Fibroblast of skin of abdomen (primary cell): ENCODE data around the gene KLK13.

Experiments
- DNase-seq: peaks from one replicate; pipeline ENCODE4 v3.0.0-alpha.2; 2013

KLK13 gene

DNA sequence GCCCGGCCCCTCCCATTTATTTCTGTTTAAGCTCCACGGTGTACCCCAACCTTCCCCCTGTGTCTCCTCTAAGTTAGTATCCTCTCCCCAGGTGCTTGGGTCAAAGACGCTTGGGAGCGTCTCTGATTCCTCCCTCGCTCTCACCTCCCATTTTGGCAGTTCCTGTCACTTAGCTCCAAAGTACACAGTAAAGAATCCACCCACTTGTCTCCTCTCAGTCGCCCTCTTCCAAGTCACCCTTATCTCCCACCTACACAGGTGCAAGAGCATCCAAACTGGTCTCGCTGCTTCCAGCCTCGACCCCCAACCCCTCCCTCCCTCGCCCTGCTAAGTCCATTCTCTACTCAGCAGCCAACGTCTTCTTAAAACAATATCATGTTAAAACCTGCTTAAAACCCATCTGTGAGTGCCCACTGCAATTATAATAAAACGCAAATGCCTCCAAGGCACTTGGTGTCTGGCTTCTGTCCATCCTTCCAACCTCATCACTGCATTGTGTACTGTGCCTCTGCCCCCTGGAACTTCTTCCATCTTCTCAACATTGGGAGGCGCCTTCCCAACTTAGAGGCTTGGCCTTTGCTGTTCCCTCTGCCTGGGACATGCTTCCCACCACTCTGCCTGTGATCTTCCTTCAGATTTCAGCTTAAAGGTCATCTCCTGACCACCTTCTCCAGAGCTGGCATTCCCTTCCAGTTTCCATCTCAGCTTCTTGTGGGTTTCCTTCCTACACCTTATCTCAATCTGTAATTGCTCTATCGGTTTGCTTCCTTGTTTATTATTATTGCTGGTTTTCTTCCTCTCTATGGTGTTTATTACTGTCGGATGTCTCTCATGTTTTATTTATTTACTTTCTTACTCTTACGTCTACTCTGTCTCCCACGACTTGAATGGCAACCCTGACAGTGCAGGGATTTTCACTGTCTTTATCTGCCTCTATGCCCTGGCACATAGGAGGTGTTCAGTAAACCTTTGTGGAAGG lies 27.3 kb upstream of the KLK13 start:
- DNase-seq = no peak

DNA sequence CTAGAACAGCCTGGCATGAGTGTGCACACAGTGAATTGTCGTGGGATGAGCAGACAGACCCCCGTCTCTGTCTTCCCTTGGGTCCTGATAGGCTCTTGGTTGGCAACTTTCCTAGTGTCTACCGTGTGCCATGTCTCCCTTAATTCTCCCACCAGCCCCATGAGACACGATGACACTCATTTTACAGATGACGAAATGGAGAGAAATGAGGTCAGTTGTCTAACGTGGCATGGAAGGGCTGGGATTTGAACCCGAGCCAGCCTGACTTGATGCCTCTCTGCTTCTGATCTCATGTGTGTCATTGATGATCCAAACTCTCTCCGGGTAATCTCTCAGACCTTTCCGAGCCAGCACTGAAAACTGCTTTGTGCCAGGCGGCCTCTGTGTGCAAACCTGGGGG lies 26.2 kb upstream of the KLK13 start:
- DNase-seq = no peak

DNA sequence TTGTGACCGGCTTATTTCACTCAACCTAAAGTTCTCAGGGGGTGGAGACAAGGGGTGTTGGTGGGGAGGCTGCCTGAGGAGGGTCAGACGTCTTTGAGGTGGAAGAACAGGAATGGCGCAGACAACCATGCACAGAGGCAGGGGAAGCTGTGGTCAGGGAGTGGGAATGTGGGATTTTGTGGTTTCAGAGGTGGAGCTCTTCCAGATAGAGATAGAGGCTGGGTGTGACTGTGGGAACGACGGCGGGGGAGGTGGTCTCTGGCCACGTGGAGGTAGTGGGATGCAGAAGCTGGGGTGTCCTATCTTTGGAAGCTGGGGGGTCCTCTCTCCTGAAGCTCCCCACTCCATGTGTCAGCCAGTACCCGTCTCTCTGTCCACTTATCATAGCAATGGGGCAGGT lies 25.6 kb upstream of the KLK13 start:
- DNase-seq = no peak

DNA sequence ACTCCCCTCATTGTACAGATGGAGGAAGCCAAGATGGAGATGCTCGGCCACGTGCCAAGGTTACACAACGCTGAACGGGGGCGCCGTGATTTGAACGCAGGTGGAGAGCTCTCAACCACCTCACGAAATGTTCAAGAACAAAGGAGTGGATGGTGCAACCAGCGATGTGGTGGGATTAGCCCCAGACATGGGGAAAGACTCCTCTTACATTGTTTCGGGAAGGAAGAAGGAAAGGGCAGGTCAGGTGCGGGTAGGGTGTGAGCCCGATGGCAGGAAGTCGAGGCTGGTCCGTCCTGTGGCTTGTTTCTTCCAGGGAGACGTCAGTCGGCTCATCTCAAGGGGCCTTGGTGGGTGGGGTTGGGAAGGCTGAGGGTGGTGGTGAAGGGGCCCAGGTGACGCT lies 24.9 kb upstream of the KLK13 start:
- no peak for DNase-seq

DNA sequence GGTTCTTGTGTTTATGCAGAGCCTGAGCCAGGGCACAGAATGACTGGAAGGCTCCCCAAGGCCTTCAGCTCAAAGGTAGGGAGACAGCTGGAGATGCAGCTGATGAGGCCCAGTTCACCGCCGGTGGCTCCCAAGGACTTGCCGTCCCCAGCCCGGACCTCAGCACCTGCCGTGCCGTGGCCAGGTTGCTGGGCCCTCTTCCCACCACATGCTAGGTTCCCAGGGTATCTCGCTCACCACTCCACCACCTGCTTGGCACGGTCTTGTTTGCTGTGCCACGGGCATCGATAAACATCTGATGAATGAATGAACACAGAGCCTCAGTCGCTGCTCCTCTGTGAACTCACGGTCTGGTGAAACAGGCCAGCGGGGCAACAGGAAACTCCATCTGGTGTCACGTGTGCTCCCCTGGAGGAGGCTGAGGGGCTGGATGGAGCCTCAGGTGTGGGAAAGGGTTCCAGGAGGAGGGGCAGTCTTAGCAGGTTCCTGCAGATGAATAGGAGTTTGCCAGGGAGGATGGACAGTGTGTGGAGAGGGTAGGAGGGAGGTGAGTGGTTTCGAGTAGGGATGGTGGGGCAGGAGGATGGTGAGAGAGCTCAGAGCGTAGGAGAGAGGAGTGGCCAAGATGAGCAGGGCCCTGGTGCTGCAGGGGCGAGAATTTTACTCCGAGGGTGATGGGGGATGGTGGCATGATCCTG lies 21.4 kb upstream of the KLK13 start:
- no peak for DNase-seq

DNA sequence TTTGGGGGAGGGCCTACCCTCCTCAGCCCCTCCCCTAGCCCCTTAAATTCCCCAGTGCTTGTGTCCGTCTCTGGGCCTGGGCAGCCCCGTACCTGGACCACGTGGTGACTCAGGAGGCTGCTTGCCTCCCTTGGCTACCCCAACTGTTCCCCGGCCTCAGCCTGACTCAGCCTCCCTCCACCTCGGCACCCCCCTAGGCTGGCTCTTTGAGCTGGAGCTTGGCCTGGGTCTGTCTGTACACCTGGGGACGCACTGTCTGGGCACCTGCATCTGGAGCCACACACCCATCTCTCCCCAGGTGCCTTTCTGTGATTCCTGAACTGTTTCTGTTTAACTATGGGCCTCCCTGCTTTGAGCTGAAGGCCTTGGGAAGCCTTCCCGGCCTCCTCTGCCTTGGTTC lies 19.6 kb upstream of the KLK13 start:
- no peak for DNase-seq

DNA sequence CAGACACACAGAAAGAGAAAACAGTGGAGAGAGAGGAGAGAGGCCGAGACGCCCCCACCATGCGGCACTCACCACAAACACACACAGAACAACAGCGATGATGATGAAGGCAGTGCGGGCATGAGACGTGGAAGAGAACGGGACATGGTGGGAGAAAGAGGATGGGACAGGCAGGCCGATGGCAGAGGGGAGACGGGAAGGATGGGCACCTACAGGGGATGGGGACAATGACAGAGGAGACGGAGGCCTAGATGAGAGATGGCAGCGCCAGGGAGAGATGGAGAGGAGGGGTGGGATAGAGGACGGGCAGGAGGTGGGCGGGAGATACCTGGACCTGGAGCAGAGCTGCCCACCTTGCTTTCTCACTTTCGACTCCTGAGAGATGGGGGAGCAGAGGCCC lies 18.9 kb upstream of the KLK13 start:
- DNase-seq = no peak

DNA sequence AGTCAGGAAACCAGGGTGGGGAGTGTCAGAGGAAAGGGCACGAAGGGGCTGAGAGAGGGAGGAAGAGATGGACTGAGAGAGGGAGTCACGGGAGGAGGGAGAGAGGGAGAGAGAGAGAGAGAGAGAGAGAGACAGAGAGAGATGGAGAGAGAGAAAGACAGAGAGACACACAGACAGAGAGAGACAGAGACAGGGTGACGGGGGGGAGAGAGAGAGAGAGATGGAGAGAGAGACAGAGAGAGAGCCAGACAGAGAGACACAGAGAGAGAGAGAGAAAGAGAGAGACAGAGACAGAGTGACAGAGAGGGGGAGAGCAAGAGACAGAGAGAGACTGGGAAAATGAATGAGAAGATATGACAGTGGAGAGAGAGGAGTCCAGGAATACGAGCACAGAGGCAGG lies 18.3 kb upstream of the KLK13 start:
- DNase-seq = no peak

DNA sequence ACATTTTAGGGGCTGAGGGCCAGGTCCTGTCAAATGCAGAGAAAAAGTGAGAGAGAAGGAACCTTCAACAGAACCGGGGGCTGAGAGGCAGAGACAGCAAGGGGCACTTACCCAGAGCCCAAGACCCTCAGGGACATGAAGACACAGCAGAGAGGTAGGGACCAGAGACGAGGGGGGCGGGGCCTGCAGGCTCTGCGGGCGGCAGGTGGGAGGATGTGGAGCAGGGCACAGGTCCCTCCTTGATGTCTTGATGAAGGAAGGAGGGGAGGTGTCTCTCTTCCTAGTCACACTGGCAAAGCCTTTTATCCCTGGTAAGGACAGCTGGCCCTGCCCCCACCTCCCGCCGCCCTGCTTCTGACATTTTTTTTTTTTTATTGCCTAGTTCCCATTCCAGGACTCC lies 17.7 kb upstream of the KLK13 start, which contains the start of gene KLK14:
TSS of gene KLK14 (minus strand) at position 277 of the 400 bp plus-strand sequence. CDS start at position 4, 273 bp downstream.
- DNase-seq = no peak

DNA sequence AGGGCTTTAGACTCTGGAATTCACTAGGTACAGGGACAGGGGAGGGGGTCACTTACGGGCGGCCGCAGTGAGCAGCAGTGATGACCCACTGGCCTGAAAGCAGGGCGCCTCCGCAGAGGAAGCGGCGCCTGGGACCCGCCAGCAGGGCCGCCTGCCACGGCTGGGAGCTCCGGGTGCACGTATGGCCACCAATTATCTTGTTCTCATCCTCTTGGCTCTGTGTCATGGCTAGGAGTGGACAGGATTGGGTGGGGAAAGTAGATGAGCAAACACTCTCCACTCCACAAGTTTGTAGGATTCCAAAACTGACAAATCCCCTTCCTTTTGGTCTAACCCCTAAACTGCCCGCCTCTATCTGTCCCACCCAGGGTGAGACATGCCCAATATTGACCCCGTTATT lies 16.6 kb upstream of the KLK13 start:
- DNase-seq = no peak

DNA sequence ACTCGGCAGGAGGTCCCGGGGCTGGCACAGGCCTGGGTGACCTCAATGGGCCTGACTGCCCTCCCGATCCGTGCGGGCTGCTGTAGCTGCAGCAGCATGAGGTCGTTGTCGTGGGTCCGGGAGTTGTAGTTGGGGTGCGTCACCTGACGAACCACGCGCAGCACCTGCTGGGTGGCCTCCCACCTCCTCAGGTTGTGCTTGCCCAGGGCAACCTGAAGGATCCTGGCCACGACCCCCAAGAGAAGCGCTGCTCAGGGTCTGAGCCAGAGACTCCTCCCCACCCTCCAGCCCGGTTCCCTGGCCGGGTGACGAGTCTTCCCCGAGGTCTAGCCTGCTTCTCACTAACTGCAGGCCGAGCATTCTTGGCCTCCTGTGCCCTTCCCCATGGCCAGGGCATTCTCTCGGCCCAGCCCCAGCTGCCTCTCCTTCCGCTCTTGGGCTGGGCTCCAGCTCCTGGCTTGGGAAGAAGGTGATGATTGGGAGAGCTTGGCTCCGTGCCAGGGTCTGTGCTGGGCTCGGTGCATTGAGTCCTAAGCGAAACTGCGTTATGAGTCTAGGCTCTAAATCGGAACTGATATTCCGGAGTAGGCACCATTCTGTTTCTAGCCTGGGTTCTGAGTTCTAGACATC lies 14.7 kb upstream of the KLK13 start:
- DNase-seq = no peak

DNA sequence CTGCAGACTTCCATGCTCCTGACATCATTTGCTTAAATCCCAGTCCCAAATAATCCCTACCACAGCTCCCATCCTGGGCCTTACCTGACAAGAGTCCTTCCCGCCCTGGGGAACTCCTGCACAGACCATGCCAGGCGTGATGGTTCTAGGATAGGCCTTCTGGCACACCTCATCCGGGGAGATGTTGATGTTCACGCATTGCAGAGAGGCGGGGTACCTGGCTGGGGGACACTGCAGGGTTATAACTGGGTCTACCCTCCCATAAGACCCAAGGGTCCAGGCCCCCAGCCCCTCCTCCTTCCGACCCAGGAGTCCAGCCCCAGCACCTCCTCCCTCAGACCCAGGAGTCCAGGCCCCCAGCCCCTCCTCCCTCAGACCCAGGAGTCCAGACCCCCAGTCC lies 13.8 kb upstream of the KLK13 start:
- DNase-seq = no peak

DNA sequence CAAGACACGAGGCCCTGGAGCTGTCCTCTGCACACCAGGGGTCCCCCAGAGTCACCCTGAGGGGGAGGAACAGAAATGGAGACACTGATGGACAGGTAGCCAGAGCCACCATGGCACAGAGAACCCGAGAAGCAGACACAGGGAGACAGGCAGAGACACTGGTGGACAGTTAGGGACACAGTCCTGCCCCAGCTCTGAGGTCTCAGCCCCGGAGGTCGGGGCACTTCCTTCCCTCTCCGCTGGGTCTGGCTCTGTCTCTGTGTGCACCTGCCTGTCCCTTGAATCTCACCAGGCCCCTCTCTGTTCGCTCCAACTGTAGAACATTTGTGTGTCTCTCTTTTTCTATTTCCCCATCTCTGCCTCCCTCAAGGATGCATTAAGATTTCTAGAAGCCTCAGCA lies 13.2 kb upstream of the KLK13 start:
- no peak for DNase-seq

DNA sequence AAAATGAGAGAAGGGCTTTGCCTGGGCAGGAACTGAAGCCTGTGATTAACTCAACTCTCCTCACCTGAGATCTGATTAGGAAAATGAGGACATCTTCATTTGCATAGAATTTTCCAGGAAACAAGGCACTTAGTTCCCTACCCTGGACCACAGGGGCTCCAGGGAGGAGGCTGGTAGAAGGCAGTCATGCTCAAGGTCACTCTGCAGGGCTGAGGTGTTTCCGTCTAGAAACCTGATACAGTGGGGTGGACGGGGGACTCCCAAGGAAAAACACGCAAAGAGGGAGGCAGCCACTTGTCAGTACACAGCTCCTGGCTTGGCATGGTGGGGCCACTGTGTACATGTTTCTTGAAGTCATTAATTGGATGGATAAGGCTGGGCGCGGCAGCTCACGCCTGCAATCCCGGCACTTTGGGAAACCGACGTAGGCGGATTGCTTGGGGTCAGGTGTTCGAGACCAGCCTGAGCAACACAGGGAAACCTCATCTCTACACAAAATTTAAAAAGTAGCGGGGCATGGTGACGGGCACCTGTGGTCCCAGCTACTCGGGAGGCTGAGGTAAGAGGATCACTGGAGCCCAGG lies 11.8 kb upstream of the KLK13 start:
- no peak for DNase-seq

DNA sequence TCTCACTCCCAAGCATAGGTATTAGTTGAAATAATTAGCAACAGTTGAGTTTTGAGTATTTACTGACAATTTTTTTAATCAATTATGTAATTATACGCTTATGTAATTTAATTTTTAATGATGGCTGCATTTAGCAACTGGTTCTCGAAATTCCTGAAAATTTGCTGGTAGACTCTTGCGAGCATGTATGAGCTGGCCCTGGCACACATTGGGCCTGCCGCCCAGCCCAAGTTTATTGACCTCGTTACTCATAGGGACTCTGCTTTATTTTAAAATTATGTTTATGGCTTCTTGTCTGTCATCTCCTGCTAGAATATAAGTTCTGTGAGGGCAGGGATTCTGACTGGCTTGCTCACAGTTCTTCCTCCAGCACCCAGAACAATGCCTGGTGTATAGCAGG lies 11.1 kb upstream of the KLK13 start:
- no peak for DNase-seq

DNA sequence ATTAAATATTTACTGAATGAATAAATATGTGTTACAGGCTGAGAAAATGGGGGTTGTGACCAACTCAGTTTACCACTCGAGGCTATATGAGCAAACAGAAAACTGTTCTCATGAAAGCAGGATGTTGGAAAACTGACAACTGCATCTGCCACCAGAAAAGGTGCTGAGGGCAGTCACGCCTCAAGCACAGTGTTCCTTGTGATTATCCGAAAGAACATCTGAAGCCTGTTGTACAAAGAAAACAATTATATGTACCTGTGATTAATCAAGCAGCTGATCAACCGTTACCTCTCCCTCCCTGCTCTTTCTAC lies 6.2 kb upstream of the KLK13 start:
- DNase-seq = no peak

DNA sequence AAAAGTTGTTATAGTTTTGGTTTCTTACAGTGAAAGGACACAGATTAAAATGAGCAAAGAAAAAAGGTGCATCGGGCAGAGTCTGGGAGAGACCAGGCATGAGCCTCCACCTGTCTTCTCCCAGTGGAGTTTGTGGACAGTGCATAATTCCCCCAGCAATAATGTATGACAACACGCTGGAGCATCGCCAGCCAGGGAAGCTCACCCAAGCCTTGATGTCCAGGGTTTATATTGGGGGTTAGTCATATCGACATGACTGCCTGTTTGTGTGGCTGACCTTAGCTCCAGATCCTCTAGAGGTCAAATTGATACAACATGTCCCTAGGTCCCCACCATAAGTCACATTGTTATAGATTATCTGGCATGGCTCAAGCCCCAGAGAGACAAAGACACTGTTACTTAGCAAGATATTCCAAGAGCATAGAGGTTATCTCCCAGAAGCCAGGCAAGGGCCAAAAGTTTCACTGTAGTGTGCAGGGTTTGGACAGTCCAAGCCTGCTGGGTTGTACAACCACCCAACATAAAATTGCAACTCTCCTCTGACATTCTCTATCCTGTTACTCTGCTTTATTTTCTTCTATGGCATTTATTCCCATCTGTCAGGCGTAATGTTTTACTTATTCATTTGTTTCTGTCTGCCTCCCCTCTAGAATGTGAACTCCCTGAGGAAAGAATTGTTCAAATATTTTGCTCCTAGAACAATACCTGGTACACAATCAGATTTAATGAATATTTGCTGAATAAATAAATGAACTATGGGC lies 5.6 kb upstream of the KLK13 start:
- DNase-seq = no peak

DNA sequence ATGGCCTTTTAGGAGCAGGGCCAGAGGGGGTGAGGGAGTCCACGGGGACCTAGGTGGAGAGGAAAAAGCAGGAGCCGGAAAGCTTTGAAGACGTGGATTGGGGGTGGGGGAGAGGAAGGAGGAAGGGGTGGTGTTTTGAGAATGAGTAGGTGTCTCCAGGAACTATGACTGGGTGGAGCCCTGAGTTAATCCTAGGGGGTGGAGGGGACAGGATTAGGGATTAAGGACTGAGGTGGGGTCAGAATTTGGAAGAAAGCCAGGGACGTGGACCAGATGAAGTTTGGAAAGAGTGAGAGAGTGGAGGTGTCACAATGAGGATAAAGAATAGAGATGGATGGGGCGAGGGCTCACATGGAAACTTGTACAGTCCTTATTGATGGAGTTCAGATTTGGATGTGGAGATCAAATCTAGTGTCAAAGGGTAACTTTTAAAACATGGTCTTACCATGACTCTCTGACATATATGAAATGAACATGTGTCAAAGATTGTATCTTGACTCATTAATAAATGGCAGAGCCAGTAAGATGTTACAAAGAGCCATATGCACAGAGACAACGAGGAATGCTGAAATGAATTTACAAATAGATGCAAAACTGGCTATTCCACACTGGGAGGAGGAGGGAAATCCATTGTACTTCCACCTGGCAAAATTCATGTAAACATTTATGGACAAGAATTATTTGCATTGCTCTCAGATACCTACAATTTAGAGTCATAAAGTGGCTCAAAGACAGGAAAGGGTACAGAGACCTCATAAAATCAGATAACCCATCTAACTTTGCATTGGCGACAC lies 1.7 kb upstream of the KLK13 start:
- DNase-seq = no peak

DNA sequence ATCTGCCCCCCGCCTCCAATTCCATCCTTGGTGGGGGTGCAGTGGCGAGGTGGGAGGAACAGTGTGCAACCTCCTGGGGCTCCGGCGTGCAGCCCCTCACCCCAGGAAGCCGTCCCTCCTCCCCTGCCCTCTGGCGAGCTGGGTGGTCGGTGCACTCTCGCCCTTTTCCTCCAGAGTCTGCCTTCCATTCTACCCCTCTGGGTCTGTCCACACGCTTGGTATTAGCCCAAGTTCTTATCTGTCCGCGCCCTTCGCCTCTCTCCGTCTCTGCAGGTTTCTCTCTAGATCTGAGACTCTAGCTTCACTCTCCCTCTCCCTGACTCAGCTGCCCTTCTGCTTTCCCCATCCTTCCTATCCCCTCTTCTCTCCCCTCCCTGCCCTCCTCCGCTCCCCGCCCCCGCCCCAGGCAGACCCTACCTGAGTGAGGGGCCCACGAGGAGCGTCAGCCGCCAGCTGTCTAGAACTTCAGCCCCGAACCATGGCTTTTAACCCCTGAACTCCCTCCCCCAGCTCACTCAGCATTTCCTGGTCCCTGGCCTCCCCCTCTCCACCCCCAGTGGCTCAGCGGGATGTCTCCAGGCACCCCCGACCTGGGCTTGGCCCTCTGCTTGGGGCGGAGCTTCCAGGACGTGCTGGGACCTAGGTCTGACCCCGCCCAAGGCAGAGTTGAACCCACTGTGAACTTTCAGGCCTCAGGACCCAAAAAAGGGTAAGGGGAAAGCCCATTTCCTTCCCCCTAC lies 499 bp upstream of the KLK13 start:
- no peak for DNase-seq

DNA sequence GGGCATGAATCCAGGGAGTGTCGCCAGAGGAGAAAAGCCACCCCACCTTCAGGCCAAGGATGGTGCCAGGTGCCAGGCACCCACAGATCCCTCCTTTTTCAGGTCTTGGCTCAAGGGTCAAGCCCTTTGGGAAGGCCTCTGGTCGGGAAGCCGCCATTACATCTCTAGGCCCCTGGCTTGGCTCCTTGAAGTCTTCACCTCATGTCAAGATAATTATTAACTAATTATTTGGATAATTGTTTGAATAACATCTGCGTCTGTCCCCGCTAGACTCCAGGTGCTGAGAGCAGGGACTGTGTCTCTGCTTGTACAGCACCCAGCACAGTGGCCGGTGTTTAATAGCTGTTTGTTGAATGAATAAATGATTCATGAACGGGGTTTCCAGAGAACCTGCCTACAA lies 1.2 kb downstream of the KLK13 start:
- DNase-seq = no peak

DNA sequence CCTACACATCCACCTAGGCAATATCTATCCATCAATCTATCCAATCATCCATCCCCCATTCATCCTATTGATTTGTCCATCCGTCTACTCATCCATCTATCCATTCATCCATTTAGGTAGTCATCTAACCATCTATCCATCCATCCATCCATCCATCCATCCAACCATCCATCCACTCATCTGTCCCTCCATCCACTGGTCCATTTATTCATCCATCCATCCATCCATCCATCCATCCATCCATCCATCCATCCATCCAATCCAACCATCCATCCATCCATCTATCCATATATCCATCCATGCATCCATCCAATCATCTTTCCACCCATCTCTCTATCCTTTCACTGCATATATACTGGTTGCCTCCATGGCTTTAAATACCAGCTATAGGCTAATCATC lies 3.9 kb downstream of the KLK13 start:
- no peak for DNase-seq
